ENCODE measurements around the gene DNTT. TPM values are rescaled to one million over a fixed set of nuclear protein-coding genes. Genes with fewer than 3 reads are reported as not detected.

The DNTT gene
- total RNA-seq, 4 donors from 2014 or later: not detected

GRCh38 chr10:96285331-96285752, 18.9 kb upstream of the DNTT start:
- no peak overlapping the region for H3K4me3 ChIP-seq
- H3K27me3 ChIP-seq: no peaks in the 10 kb centered on the region
- intact Hi-C loops (cut with DNase I): no loop called here
- WGBS: 68% methylated on average over 8 of the region's 8 CpGs
- no peaks in the 10 kb centered on the region for H3K36me3 ChIP-seq
- H3K27ac ChIP-seq (replicated peaks in 1 of 4): no peak overlapping the region
- no peaks in the 10 kb centered on the region for H3K9me3 ChIP-seq
- DNase-seq (ENCODE audit: extremely low spot score): no peak
- TF ChIP-seq EP300 (IDR thresholded peaks at IDR 0.05) (no peak), CTCF (IDR thresholded peaks at IDR 0.05) (no peak), POLR2A (IDR thresholded peaks at IDR 0.05; ENCODE audit: low read depth) (no peak), POLR2AphosphoS5 (IDR thresholded peaks at IDR 0.05) (no peak)
- peaks cover 0 to 13% (median 12%) of the 10 kb centered on the region in 4 donors for H3K4me1 ChIP-seq

- intact Hi-C loops (cut with DNase I): no loop called here
- no peaks in the 10 kb centered on the region for H3K27me3 ChIP-seq
- no peak for TF ChIP-seq POLR2A (IDR thresholded peaks at IDR 0.05; ENCODE audit: low read depth)
- TF ChIP-seq POLR2AphosphoS5 (IDR thresholded peaks at IDR 0.05): peak in 1 of 2 donors; percentile 31
- no peak for DNase-seq (ENCODE audit: extremely low spot score)
- 20% methylated on average over 6 of the region's 6 CpGs for WGBS
- peak overlapping the region in 1 of 4 donors; percentile 32 for H3K27ac ChIP-seq (replicated peaks in 1 of 4)
- H3K36me3 ChIP-seq: no peaks in the 10 kb centered on the region
- peaks cover 0 to 13% (median 12%) of the 10 kb centered on the region in 4 donors for H3K4me1 ChIP-seq
- no peak overlapping the region for H3K4me3 ChIP-seq
- H3K9me3 ChIP-seq: no peaks in the 10 kb centered on the region
These were observed 16.7 kb upstream of the DNTT start for GRCh38 chr10:96287392-96288105.

- H3K27ac ChIP-seq (replicated peaks in 1 of 4): no peak overlapping the region
- TF ChIP-seq CTCF (IDR thresholded peaks at IDR 0.05) (no peak), POLR2AphosphoS5 (IDR thresholded peaks at IDR 0.05) (no peak), POLR2A (IDR thresholded peaks at IDR 0.05; ENCODE audit: low read depth) (no peak), EP300 (IDR thresholded peaks at IDR 0.05) (no peak)
- H3K36me3 ChIP-seq: no peaks in the 10 kb centered on the region
- intact Hi-C loops (cut with DNase I): no loop called here
- H3K9me3 ChIP-seq: no peaks in the 10 kb centered on the region
- DNase-seq (ENCODE audit: extremely low spot score): no peak
- H3K4me3 ChIP-seq: no peak overlapping the region
- WGBS: 45% methylated on average over 5 of the region's 5 CpGs
- H3K4me1 ChIP-seq: peaks cover 0 to 13% (median 12%) of the 10 kb centered on the region in 4 donors
- H3K27me3 ChIP-seq: no peaks in the 10 kb centered on the region
These were observed 16.0 kb upstream of the DNTT start for GRCh38 chr10:96288151-96288621.

- TF ChIP-seq CTCF (IDR thresholded peaks at IDR 0.05) (no peak), EP300 (IDR thresholded peaks at IDR 0.05) (no peak), POLR2AphosphoS5 (IDR thresholded peaks at IDR 0.05) (no peak), POLR2A (IDR thresholded peaks at IDR 0.05; ENCODE audit: low read depth) (no peak)
- intact Hi-C loops (cut with DNase I): no loop called here
- Histone ChIP-seq H3K27me3 (no peaks in the 10 kb centered on the region), H3K36me3 (no peaks in the 10 kb centered on the region), H3K4me3 (no peak overlapping the region), H3K27ac (replicated peaks in 1 of 4) (no peak overlapping the region), H3K4me1 (peaks cover 0 to 13% (median 12%) of the 10 kb centered on the region in 4 donors), H3K9me3 (no peaks in the 10 kb centered on the region)
- DNase-seq (ENCODE audit: extremely low spot score): no peak
- 91% methylated on average over 9 of the region's 9 CpGs for WGBS
These were observed 14.9 kb upstream of the DNTT start for GRCh38 chr10:96289218-96289910.

Measured in esophagus muscularis mucosa (tissue), 4 donors.